Keratinocyte (primary cell): ENCODE data around the gene RAB11FIP3. TPM values are rescaled to one million over a fixed set of nuclear protein-coding genes. Genes with fewer than 3 reads are reported as not detected.

Experiments
- DNase-seq: peaks from one replicate; pipeline ENCODE4 v3.0.0-alpha.2; 2011; ENCODE audit warnings: low read depth, missing footprints, low spot score
- FAIRE-seq: peaks from 2 replicates; lab custom pipeline; 2011; peaks lifted over from hg19 to GRCh38; lab: Jason Lieb, UNC
- H2AFZ ChIP-seq: 2 replicates; pipeline ENCODE4 v1.6.0; 2012; ENCODE audit warnings: low read length, control low read depth, inconsistent platforms; ENCODE audit not compliant: control insufficient read depth
- H3K27ac ChIP-seq: 2 replicates; pipeline ENCODE4 v1.5.1; 2011; ENCODE audit warnings: low read length; ENCODE audit not compliant: control insufficient read depth, insufficient read depth
- H3K27me3 ChIP-seq: 3 replicates; pipeline ENCODE4 v1.6.0; 2011; ENCODE audit warnings: low read length; ENCODE audit not compliant: control insufficient read depth, insufficient read depth; ENCODE audit errors: extremely low read depth
- H3K36me3 ChIP-seq, 2 experiments: 2 replicates in 1 of 2; 3 replicates in 1 of 2; pipeline ENCODE4 v1.5.1; 2011; ENCODE audit warnings: low read length in 2 of 2, mild to moderate bottlenecking in 1 of 2; ENCODE audit not compliant: control insufficient read depth in 2 of 2, insufficient read depth in 2 of 2; ENCODE audit errors: extremely low read depth in 1 of 2
- H3K4me1 ChIP-seq: 3 replicates; pipeline ENCODE4 v1.5.1; 2011; ENCODE audit warnings: low read length; ENCODE audit not compliant: control insufficient read depth, insufficient read depth; ENCODE audit errors: extremely low read depth
- H3K4me2 ChIP-seq: 3 replicates; pipeline ENCODE4 v1.6.0; 2011; ENCODE audit warnings: low read depth, low read length; ENCODE audit not compliant: control insufficient read depth, insufficient read depth; ENCODE audit errors: extremely low read depth
- H3K4me3 ChIP-seq, 3 experiments: fragments of 200-600 bp in 1 of 3; sonication (generic) in 1 of 3; 2 replicates in 2 of 3; 3 replicates in 1 of 3; pipeline ENCODE4 v1.5.1; 2011 to 2016; ENCODE audit warnings: low read length in 3 of 3, mild to moderate bottlenecking in 3 of 3, control low read depth in 2 of 3, inconsistent platforms in 1 of 3, low read depth in 1 of 3, mixed read lengths in 1 of 3, mixed run types in 1 of 3, moderate library complexity in 1 of 3; ENCODE audit not compliant: control insufficient read depth in 2 of 3, insufficient read depth in 2 of 3; ENCODE audit errors: extremely low read depth in 1 of 3
- H3K79me2 ChIP-seq: 2 replicates; pipeline ENCODE4 v1.6.0; 2012; ENCODE audit warnings: low read length; ENCODE audit not compliant: control insufficient read depth, insufficient read depth
- H3K9ac ChIP-seq: 3 replicates; pipeline ENCODE4 v1.6.0; 2011; ENCODE audit warnings: low read length; ENCODE audit not compliant: control insufficient read depth, insufficient read depth; ENCODE audit errors: extremely low read depth
- H3K9me1 ChIP-seq: 3 replicates; pipeline ENCODE4 v1.6.0; 2011; ENCODE audit warnings: low read length; ENCODE audit not compliant: control insufficient read depth, insufficient read depth; ENCODE audit errors: extremely low read depth
- H3K9me3 ChIP-seq: 2 replicates; pipeline ENCODE4 v1.5.1; 2012; ENCODE audit warnings: low read depth, low read length; ENCODE audit not compliant: control insufficient read depth
- H4K20me1 ChIP-seq: 3 replicates; pipeline ENCODE4 v1.6.0; 2011; ENCODE audit warnings: low read length; ENCODE audit not compliant: control insufficient read depth, insufficient read depth; ENCODE audit errors: extremely low read depth
- CTCF ChIP-seq, 3 experiments: IDR thresholded peaks in 1 of 3; conservative IDR thresholded peaks in 1 of 3; optimal IDR thresholded peaks in 1 of 3; 2 replicates in 2 of 3; 3 replicates in 1 of 3; pipeline versions ENCODE3 to v1.5.1; 2011; ENCODE audit warnings: low read length in 3 of 3, mild to moderate bottlenecking in 3 of 3, moderate library complexity in 2 of 3, control low read depth in 1 of 3, inconsistent platforms in 1 of 3; ENCODE audit not compliant: insufficient read depth in 2 of 3; ENCODE audit errors: extremely low read depth in 1 of 3
- EZH2 ChIP-seq: IDR thresholded peaks from one replicate; pipeline ENCODE4 v1.6.1; 2012; ENCODE audit warnings: inconsistent platforms, mild to moderate bottlenecking, low read length, moderate library complexity
- dilution Hi-C: fragments of 300-500 bp; cut with MboI; formaldehyde crosslinking; loops from one replicate; pipeline ENCODE4 v1.7.0; 2020; ENCODE audit warnings: low sequenced_read_pairs; ENCODE audit not compliant: extremely low pct_ligation_motif_present
- polyA plus RNA-seq, 5 experiments: library from polyadenylated mRNA; depleted of rRNA in 3 of 5; stranded (reverse) in 3 of 5; stranded (forward) in 1 of 5; unstranded in 1 of 5; fragments of >200 nt; gene quantifications; 1 replicate in 1 of 5; 2 replicates in 3 of 5; 3 replicates in 1 of 5; pipeline versions ENCODE4 v1.2.1 to v1.2.3, GENCODE V29; 2011 to 2012; ENCODE audit warnings: missing spikeins in 2 of 5, low read depth in 1 of 5, low replicate concordance in 1 of 5

Gene RAB11FIP3
- polyA plus RNA-seq, 1 donor (not counting 4 experiments of a cell fraction or from before 2014, with no cell fraction given): 6.4 TPM

GRCh38 chr16:472199-472504 lies 46.7 kb downstream of the RAB11FIP3 start:
- peaks cover 24% of the 10 kb centered on the region for H3K4me1 ChIP-seq
- H3K9me1 ChIP-seq: peaks cover 3% of the 10 kb centered on the region
- H3K27me3 ChIP-seq: no peaks in the 10 kb centered on the region
- FAIRE-seq (no peak), DNase-seq (no peak)
- no peaks in the 10 kb centered on the region for H3K79me2 ChIP-seq
- H3K9me3 ChIP-seq: no peaks in the 10 kb centered on the region
- H3K9ac ChIP-seq: no peak overlapping the region
- H2AFZ ChIP-seq: no peak overlapping the region
- no peak overlapping the region for H3K4me3 ChIP-seq
- H3K36me3 ChIP-seq: peaks cover 0 to 2% of the 10 kb centered on the region in 2 experiments
- H3K27ac ChIP-seq: no peak overlapping the region
- H4K20me1 ChIP-seq: no peaks in the 10 kb centered on the region
- no peak overlapping the region for H3K4me2 ChIP-seq
- dilution Hi-C loops: no loop called here
- no peak for TF ChIP-seq EZH2
- TF ChIP-seq CTCF (optimal IDR thresholded peaks at IDR 0.05 in 1 of 3, IDR thresholded peaks at IDR 0.05 in 1 of 3, conservative IDR thresholded peaks at IDR 0.05 in 1 of 3; ENCODE audit: extremely low read depth in 1 of 3, insufficient read depth in 2 of 3, low read length in 3 of 3): no peak

DNA sequence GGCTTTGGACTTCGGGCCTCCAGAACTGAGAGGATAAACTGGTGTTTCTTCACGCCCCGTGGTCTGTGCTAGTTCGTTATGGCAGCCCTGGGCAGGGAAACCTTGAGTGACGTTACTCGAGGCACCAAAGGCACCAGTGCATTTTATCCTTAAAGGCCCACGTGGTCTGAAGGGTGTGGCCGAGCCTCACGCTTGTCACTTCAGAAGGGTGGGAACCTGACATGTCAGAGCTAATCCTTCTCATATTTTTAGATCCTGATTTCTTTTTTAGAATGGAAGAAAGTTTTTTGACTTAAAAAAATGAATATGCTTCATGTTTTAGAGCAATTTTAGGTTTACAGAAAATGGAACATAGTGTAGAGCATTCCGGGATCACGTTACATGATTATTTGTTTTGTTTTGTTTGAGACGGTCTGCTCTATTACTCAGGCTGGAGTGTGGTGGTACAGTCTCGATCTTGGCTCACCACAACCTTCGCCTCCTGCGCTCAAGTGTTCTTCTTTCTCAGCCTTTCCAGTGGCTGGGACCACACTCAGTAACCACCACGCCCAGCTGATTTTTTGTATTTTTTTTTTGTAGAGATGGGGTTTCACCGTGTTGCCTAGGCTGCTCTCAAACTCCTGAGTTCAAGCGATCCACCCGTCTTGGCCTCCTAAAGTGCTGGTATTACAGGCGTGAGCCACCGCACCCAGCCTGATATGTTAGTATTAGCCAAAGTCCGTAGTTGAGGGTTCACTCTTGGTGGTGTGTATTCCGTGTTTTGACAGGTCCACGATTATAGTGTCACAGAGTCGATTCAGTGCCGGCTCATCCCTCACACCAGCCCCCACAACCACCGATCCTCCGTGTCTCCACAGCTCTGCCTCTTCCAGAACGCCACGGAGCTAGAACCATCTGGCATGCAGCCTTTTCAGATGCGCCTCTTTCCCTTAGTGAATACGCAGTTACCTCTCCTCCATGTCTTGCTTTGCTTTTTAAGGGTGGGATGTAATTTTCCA lies 47.9 kb downstream of the RAB11FIP3 start:
- H3K9ac ChIP-seq: no peak overlapping the region
- peak overlapping the region; percentile 43 for H3K4me2 ChIP-seq
- H3K79me2 ChIP-seq: no peaks in the 10 kb centered on the region
- FAIRE-seq: no peak
- H3K9me3 ChIP-seq: no peaks in the 10 kb centered on the region
- H3K27ac ChIP-seq: no peak overlapping the region
- H3K4me1 ChIP-seq: peaks cover 24% of the 10 kb centered on the region
- no peak overlapping the region for H3K4me3 ChIP-seq
- no peaks in the 10 kb centered on the region for H4K20me1 ChIP-seq
- no peaks in the 10 kb centered on the region for H3K27me3 ChIP-seq
- no peak overlapping the region for H2AFZ ChIP-seq
- dilution Hi-C loops: no loop called here
- H3K9me1 ChIP-seq: peaks cover 3% of the 10 kb centered on the region
- TF ChIP-seq EZH2 (no peak), CTCF (optimal IDR thresholded peaks at IDR 0.05 in 1 of 3, IDR thresholded peaks at IDR 0.05 in 1 of 3, conservative IDR thresholded peaks at IDR 0.05 in 1 of 3; ENCODE audit: extremely low read depth in 1 of 3, insufficient read depth in 2 of 3, low read length in 3 of 3) (no peak)
- no peak for DNase-seq
- peaks cover 2 to 4% of the 10 kb centered on the region in 2 experiments for H3K36me3 ChIP-seq
